GM18873 (cell line): ENCODE measurements around the gene RFX4.
A peak's percentile ranks its signal among the peaks of the same experiment; 100 is the strongest.

ENCODE experiments used
- ATAC-seq: cut with Tn5 transposase; IDR thresholded peaks from one replicate; pipeline ENCODE4 v1.9.1; 2021; ENCODE audit warnings: mild to moderate bottlenecking, moderate library complexity, moderate number of reproducible peaks; ENCODE audit not compliant: unreplicated experiment, low FRiP score

The RFX4 gene

DNA sequence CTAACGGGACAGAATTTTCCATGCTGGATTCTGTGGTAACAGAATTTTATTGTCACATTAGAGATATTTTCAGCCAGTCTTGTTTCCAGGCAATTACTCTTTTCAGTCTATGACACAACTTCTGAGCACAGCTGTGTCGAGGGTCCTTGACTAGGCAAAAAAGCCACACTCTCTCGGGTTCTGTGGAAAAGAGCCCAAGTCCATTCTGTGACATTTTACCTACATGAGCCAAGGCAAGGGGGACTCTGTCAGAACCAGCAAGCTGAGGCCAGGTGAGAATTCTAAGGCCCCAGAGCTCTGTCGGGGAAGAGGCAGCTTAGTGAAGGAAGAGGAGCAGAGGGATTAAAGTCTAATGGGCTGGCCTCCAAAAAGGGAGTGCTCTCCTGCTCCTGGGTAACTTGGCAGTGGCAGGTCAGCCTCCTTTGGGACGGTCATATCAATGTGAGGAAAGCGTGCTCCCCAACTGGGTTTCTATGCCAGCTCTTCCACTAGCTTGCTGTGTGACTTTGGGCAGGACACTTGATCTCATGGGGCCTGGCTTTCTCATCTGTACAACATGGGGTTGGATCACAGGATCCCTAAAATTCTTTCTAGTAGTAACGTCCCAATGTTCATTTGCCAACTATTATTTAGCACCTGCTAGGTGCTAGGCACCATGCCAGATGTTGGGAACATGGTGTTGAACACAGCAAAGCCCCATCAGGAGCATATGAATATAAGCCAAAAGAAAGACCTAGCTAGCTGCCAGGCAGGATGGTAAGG is 175.7 kb downstream of the RFX4 start:
- no peak for ATAC-seq

DNA sequence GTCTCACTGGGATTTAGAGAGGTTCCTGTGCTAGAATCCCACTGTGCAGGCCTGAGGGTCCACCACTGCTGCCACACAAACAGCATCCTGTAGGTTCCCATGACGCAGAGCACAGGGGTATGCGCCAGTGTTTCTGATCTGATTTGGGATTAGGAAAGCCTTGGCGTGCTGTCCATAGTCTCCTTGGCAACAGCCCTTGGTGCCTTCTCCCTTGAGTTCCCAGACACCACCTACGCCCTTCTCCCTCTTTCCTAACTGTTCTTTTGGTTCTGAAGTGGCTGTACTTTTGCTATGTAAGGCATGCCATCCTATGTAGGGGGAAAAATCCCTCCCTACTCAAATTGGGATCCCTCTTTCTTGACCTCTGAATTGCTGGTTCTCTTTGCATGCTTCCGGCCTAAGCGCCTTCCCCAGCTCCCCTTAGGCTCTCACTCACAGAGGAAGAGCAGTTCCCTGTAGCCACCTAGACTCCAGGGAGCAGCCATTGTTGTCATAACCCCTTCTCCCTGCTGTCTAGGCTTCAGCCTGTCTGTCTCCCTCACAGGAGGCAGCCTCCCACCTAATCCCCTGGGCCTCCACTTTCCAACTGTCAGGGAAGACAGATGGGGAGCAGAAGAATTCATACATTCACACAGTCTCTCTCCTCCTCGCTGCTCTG is 176.9 kb downstream of the RFX4 start:
- no peak for ATAC-seq

DNA sequence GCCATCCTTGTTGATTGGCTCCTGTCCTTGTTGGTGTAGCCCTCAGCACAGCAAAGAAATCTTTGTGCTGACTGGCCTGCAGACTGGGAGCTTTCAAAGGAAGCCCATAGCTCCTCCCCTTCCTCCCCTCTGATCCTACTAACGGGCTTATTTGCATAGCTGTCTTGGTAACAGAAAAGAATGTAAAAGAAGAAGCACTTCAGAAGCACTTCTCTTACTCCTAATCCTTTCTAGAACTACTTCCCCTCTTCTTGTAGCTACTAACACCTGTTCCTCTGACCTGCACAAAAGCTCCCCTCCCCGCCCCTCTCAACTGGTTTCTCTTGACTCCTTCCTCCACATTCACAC is 177.4 kb downstream of the RFX4 start:
- peak; percentile 96 for ATAC-seq

DNA sequence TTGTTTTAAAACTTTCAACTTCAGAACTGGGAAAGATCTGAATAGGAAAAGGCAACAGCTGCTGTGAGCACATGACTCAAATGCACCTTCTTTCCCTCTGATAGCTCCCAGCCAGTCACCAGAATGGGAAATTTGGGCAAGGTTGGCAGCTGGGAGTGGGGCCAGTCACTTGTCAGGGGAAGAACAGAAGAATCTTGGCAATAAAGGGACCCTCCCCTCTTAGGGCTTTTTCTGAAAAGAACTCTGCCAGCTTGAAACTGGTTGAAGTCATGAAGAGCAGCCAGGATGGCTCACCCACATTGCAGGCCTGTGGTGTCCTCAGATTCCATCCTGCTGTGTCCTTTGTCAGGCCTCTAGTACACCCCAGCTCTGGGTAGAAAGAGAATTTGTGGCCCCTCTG is 181.4 kb downstream of the RFX4 start:
- no peak for ATAC-seq

DNA sequence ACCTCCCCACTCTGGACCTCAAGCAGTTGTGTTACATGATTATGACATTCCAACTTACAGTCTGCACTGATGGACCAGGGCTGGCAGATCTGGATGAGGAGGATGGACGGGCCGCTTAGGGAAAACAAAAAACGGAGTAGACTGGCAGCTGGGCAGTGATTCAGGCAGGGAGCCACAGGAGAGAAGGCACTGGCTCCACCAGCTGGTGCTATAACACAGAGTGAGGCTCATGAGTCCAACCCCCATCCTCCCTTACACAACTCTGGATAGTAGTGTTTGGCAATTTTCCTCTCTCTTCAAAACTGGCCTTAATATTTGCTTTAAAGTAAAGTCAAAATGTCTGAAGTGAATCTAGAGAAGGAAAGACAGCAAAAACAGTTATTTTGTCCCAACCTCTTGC is 181.9 kb downstream of the RFX4 start:
- no peak for ATAC-seq

DNA sequence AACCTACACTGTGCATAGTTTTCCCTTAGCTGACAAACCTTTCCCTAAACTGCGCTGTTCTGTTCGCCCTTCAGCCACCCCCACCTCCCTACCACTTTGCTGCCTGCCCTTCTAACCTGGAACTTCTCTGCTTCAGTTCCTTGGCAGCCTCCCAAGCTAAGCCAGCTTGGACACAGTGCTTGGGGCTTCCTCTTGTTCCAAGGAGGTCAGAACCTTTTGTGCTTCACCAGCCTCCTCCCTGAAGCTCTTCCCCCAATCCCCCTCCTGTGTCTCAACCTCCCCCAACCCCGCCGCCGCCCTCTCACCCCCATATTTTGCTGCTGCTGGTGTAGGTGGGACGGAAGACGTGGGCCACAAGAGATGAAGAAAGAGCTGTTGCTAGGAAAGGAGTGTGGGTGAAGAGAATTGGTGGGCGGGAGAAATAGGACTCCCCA is 183.6 kb downstream of the RFX4 start:
- no peak for ATAC-seq

DNA sequence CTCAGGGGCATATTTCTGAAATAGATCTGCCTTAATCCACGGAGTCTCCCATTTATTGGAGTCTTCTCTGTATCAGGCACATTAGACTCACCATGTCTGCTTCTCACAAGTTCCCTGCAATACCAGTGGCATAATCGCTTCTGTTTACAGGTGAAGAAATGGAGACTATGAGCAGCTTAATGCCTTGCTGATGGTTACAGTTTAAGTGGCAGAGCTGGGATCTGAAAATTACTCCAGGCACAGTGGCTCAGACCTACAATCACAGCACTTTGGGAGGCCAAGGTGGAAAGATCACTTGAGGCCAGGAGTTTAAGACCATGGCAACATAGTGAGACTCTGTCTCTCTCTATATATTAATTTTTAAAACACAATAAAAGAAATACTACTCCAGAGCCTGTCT is 184.4 kb downstream of the RFX4 start:
- ATAC-seq: no peak

DNA sequence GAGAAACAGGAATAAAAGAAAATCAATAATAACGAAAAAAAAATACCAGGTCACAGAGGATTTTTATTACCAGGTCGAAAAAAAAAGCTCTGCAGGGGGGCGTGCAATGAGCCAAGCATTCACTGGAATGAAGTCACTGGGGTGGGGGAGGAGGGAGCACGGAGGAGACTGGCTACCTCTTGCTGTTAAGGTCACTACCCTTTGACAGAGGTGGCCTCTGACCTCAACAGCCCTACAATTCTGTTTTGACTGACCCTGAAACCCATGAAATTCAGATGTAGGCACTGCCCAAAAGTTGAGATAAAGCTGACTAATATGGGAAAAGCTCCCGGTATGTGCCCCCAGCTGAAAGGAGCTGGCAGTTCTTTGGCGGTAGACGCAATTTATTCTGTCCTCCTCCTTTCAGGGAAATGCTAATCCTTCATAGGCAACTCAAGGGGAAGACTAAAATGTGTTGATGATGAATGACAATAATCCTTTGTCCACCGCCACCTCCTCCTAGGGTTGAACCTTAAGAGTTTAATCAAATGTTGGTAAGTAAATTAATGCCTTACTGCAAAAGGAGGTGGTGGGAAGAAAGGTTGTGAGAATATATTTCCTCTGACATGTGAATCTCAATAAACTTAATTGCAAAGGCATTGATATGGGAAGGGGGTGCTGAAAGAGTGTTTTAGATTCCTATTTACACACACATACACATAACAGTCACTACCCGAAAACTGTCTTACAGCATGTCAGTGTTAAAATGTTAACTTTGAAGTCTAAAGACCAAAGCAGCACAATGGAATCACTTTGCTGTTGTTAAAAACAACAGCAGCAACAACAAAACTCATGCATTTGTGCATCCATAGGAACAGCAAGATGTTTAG is 185.4 kb downstream of the RFX4 start:
- ATAC-seq: no peak

DNA sequence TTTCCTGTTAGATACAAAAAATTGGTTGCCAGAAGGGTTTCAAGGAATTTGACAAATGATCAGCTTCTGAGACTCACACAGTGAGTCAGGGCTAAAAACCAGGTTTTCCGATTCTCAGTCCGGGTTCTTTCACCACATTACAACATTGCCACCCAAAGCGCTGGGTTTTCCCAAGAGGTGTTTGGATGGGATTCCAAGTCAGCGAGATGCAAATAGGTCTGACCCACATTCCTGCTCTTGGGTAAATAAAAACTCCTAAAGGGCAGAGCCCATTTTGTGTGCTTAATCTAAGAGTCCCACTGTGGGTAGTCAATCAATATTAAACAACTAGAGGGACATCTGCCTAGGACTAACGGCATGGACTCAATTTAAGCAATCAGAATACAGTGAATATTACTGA is 186.3 kb downstream of the RFX4 start:
- no peak for ATAC-seq

DNA sequence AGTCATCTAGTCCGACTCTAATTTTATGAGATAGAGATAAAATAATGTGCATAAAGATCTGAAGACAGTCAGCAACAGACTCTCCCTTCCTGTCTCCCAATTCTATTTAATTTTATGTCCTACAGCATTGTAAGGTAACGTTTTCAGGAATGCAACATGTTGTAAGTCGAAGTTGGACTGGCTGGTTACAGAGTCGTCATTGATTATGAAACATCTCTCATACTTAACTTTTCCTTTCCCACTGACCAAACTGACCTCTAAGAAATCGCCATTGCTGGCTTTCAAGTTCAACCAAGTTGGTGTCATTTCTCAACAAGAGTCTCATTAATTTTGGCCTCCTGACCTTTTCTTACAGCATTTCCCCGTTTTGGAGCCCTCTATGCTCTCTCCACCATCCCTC is 186.7 kb downstream of the RFX4 start:
- no peak for ATAC-seq

DNA sequence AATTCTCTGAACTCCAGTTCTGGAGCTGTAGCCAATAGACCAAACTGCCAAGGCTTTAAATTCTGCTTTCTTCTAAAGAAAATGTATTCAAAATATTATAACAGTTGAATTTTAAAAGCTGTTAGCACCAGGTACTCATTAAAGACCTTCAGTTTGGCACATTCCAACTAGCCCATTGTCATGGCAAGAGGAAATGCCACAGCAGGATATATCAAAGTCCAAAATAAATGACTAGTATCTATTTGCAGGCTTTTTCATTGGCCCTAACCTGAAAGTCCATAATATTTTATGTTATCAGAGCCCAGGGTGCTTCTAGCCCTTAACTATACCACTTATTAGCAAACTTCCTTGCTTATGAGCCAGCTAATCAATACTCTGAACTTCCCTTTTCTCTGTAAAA is 188.6 kb downstream of the RFX4 start:
- ATAC-seq: no peak

DNA sequence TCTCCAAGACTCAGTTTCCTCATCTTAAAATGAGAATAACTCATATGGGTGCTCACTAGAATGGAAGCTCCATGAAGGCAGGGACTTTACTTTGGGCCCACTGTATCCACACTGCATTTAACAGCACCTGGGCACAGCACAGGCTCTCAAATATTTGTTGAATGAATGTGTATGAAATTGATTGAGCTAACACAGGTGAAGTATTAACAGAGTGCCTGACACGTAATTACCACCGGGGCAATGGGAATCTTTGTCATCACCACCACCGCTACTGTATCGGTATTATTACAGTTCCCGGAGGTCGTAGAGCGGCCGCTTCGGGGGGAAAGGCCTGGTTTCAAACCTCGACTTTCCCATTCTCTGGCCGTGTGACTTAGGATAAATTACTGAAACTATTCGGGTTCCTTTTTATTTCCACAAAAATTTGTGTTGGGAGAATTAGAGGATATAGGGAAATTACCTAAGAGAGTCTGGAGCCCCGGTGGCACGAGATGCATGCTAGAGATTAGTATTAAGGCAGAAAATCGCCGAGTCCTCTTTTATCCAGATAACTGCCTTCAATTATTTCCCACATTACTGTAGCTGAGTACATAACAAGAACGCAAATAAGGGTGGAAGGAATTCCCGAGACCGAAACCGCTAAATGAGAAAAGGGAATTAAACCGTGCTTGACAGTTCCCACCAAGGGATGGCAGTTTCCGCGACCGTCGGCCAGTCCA is 190.6 kb downstream of the RFX4 start:
- ATAC-seq: no peak

DNA sequence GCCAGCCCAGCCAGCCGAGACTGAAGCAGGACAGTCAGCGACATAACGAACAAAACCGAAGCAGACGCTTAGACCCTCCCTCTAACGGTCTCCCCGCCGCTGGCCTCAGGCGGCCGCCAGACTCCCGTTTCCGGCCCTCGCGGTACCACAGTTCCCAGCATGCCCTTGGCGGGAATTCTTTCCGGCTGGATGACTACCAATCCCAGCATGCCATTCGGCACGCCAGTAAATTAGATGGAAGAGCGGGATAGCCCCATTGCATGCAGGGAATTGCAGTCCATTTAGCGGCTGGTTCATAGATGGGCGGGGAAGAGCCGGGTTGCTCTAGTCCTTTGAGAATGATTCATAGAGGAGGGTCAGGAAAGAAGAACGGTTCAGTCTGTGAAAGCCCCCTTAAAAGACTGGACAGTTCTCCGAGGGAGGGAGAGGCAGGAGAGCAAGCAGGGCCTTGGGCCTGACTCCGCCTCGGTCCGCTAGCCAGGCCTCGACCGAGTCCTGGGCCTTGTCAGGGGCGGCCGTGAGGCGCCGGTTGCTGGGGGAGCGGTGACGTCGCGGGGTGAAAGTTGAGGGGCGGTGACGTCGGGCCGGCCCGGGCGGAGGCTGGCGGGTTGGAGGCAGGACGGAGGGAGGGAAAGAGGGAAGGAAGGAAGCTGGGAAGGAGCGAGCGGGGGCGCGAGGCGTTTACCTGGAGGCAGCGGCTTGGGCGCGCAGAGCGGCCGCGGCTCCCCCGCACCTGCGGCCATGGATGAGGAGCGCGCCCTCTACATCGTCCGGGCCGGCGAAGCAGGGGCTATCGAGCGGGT is 191.4 kb downstream of the RFX4 start, which contains the start of gene RIC8B:
Gene RIC8B (plus strand): TSS at position 678 of the 803 bp plus-strand sequence. CDS start 64 bp downstream, at position 742.
- ATAC-seq: peak; percentile 84

DNA sequence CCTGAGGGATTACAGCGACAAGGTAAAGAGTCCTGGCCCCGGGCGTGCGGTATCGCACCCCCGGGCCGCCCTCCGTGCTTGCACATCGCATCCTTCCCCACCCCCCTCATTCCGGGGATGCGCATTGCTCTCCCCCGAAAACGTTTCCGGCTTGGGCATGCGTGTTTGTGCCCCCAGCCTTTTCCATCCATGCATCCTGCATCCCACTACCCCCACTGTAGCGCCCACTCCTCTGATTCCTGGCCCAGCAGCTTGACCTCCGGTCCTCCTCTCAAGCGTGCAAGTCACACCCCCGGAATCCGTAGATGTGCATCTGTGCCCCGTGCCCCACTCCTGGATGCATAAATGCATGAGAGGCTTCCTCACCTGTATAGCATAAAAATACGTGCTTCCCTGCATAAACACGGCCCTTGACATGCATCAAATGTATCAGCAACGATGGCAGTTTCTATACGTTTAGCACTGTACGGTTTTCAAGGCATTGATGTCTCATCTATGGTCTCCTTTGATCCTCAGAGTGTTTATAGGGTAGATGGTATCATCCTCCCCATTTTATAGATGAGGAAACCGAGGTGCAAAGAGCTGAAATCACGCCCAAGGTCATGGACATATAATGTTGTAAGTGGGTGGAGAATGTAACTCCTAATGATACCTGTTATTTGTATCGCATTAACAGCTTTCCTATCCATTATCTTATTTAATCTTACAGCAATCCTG is 192.2 kb downstream of the RFX4 start:
- ATAC-seq: no peak

DNA sequence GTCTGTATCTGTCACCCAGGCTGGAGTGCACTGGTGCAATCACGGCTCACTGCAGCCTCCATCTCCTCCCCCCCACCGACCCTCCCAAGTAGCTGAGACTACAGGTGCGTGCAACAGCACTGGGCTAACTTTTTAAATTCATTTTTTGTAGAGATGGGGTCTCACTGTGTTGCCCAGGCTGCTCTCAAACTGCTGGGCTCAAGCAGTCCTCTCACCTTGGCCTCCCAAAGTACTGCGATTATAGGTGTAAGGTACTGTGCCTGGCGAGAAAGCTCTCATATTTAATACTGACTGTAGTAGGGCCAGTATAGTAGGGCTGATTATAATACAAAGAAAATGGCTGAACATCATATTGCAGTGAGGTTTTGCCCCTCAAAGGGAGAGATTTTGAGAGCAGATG is 194.1 kb downstream of the RFX4 start:
- ATAC-seq: no peak

DNA sequence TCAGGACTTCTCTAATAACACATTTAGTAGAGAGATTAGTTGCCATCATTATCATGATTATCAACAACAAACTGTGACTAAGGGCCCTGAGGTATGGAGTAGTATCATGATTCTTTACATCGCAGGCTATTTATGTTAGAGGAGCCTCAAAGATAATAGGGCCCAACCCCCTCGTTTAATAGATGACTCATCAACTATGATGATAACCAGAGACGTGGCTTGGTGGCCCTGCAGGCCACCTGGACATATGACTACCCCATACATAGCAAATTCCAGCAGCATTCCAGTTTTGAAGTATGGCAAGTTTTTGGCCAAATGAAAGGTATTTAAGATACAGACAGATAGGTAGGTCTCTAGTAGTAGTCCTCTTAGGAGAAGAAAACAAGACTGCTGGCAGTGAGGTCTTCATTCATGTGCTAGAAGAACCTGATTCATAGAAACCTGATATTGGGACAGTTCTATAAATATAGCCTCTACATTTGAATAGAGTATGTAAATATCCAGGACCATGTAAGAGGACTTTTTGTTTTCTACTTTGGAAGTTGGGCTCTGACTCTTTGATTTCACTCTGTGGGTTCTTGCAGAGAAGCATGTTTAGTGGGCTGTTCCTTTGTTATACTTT is 197.3 kb downstream of the RFX4 start:
- ATAC-seq: no peak

DNA sequence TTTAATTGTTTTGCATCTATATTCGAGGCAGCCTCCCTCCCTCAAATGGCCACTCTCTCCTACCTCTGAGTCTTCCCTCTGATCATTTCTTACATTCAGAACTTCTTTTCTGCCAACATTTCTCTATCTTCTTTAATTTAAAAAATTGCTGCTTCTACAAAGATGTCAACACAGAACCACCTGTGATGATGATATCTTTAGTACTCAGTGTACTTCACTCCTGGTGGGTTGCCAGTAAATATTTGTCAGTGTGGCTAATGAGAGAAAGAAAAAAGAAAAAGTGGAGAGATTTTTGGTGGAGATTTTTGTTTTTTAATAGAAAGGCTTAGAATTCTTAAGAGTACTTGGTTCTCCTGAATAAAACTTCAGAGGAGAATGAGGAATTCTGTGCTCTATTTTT is 199.8 kb downstream of the RFX4 start:
- ATAC-seq: no peak

DNA sequence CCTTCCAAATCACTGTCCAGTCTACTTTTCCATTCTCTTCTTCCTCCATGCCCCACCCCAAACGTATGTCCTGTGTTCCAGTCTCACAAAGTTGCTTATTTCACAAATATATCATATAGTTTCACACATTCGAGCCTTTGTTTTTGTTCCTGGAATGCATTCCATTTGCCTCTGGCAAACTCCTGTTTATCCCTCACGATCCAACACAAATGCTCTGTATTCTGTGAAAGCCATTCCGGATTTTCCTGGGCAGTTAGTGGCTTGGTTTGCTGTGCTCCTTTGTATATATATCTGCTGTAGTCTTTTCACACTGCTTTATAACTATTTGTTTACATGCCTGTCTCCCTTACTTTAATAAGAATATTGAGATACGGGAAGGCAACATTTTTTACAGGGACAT is 200.7 kb downstream of the RFX4 start:
- no peak for ATAC-seq

DNA sequence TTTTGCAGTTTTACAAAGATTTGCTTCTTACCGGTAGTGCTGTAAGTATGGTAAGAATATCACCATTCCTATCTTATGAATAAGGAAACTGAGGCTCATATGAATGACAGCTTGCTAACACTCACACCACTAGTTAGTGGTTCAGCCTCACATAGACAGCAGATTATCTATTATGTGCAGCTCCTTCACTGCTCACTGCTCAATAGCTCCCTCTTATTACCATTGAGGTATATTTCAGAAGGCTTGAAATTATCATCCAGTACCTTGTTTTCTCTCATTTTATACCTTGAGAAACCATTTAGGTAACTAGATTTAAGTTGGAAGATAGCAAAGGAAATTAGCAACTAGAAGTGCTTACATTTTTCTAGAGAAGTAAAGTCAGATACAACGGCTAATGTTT is 207.2 kb downstream of the RFX4 start:
- no peak for ATAC-seq
